GM12878 (cell line): ENCODE results near the gene CHRNA5.

Source experiments
- ATF3 ChIP-seq: IDR thresholded peaks from 2 replicates; pipeline ENCODE4 v1.6.1; 2011; ENCODE audit warnings: low read depth, mild to moderate bottlenecking, low read length, moderate library complexity, borderline replicate concordance; ENCODE audit errors: extremely low read depth
- BHLHE40 ChIP-seq, 2 experiments: fragments of 450-650 bp in 1 of 2; IDR thresholded peaks; 2 replicates each; pipeline ENCODE4 v1.6.1; 2011 to 2017; ENCODE audit warnings: low read depth in 2 of 2, borderline replicate concordance in 1 of 2, improper control_type of control experiment in 1 of 2, low read length in 1 of 2, mild to moderate bottlenecking in 1 of 2
- CTCF ChIP-seq, 3 experiments: IDR thresholded peaks in 2 of 3; conservative IDR thresholded peaks in 1 of 3; 2 replicates each; pipeline ENCODE4 v1.5.1; 2011; ENCODE audit warnings: low read depth in 3 of 3, low read length in 3 of 3, mild to moderate bottlenecking in 3 of 3, control low read depth in 2 of 3, moderate library complexity in 2 of 3, inconsistent platforms in 1 of 3, mixed read lengths in 1 of 3; ENCODE audit not compliant: control insufficient read depth in 2 of 3, insufficient read depth in 1 of 3; ENCODE audit errors: extremely low read depth in 1 of 3
- ETV6 ChIP-seq, 2 experiments: fragments of 450-650 bp in 1 of 2; IDR thresholded peaks in 1 of 2; conservative IDR thresholded peaks in 1 of 2; 2 replicates each; pipeline ENCODE4 v1.6.1; 2014; ENCODE audit warnings: antibody characterized with exemption in 1 of 2, borderline replicate concordance in 1 of 2, low read depth in 1 of 2, mild to moderate bottlenecking in 1 of 2, moderate library complexity in 1 of 2
- EZH2 ChIP-seq: IDR thresholded peaks from 2 replicates; pipeline ENCODE4 v1.6.1; 2012; ENCODE audit warnings: low read depth, mild to moderate bottlenecking, control low read depth, inconsistent platforms, low read length, borderline replicate concordance; ENCODE audit not compliant: control insufficient read depth
- HSF1 ChIP-seq: fragments of 150-350 bp; IDR thresholded peaks from 2 replicates; pipeline ENCODE4 v1.6.1; 2014; ENCODE audit warnings: mild to moderate bottlenecking, low read depth, low read length
- NR2F1 ChIP-seq: fragments of 450-650 bp; conservative IDR thresholded peaks from 2 replicates; pipeline ENCODE4 v1.6.1; 2017; ENCODE audit warnings: mild to moderate bottlenecking
- PAX5 ChIP-seq: IDR thresholded peaks from 2 replicates; pipeline ENCODE4 v1.6.1; 2011; ENCODE audit warnings: low read depth, low read length, borderline replicate concordance
- RAD21 ChIP-seq: IDR thresholded peaks from 2 replicates; pipeline ENCODE4 v1.6.1; 2011; ENCODE audit warnings: mild to moderate bottlenecking, low read depth, low read length, moderate library complexity; ENCODE audit not compliant: insufficient read depth
- REST ChIP-seq: IDR thresholded peaks from 2 replicates; pipeline ENCODE4 v1.6.1; 2012; ENCODE audit warnings: mild to moderate bottlenecking, low read depth, low read length
- SMC3 ChIP-seq: IDR thresholded peaks from 2 replicates; pipeline ENCODE4 v1.6.1; 2011; ENCODE audit warnings: low read length, improper control_type of control experiment, borderline replicate concordance

- TF ChIP-seq ETV6 (conservative IDR thresholded peaks at IDR 0.05 in 1 of 2, IDR thresholded peaks at IDR 0.05 in 1 of 2; ENCODE audit: borderline replicate concordance in 1 of 2, low read depth in 1 of 2) (no peak), PAX5 (no peak), ATF3 (no peak), EZH2 (no peak), RAD21 (no peak), CTCF (IDR thresholded peaks at IDR 0.05 in 2 of 3, conservative IDR thresholded peaks at IDR 0.05 in 1 of 3; ENCODE audit: control insufficient read depth in 2 of 3, extremely low read depth in 1 of 3, insufficient read depth in 1 of 3, low read depth in 3 of 3, low read length in 3 of 3) (no peak), NR2F1 (no peak), BHLHE40 (IDR thresholded peaks at IDR 0.05; ENCODE audit: borderline replicate concordance in 1 of 2, low read depth in 2 of 2, low read length in 1 of 2) (no peak), HSF1 (no peak), SMC3 (no peak), REST (no peak)
Measured at GRCh38 chr15:78598348-78598747, 33.0 kb downstream of the CHRNA5 start.
